ENCODE measurements around the gene ZNF573.
A peak's percentile ranks its signal among the peaks of the same experiment; 100 is the strongest.
"Not testable (repeated sequence)": the region's sequence is repeated elsewhere in the genome, so short reads cannot be mapped to it uniquely, and the experiment has no call there.

ZNF573 gene

DNA sequence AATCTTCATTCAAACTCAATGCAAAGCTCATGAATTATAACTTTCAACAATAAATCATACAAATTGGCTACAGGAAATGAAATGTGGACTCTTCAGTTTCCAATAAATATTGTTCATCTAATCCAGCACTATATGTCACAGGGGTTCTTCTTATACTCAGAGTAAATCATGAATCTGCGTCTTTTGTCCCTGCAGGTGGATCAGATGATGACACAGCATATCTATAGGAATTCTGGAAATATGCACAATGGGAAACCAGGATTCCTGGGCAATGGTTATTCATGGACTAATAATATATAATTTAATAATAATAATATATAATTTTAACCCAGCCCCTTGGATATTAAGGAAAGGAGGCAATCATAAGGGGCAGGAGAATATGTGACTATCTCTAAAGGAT lies 8.4 kb downstream of the ZNF573 start:
- H2BK12ac ChIP-seq (ENCODE audit: low read length), result no peak overlapping the region
- no CpG with 5 or more reads among the region's 1 CpG for WGBS (ENCODE audit: extremely low coverage, insufficient coverage, insufficient read length)
- no peak overlapping the region for H2AK5ac ChIP-seq (ENCODE audit: low read length)
- peaks cover 2 to 6% of the 10 kb centered on the region in 2 experiments for H3K36me3 ChIP-seq (ENCODE audit: control insufficient read depth in 1 of 2, insufficient read depth in 2 of 2, low read length in 2 of 2)
- no peak overlapping the region for H3K4me3 ChIP-seq (ENCODE audit: low read depth, low read length)
- no peak overlapping the region for H2BK5ac ChIP-seq (ENCODE audit: low read depth, low read length, poor library complexity)
- DNase-seq, result no peak
- no peak overlapping the region for H3K4ac ChIP-seq (ENCODE audit: low read depth, low read length)
- H3K79me1 ChIP-seq (ENCODE audit: low read length), result no peaks in the 10 kb centered on the region
- no peaks in the 10 kb centered on the region for H3K4me1 ChIP-seq (ENCODE audit: control insufficient read depth in 1 of 2, insufficient read depth in 2 of 2, low read length in 2 of 2)
- H3K9me3 ChIP-seq (ENCODE audit: insufficient read depth, low read depth, low read length), result no peaks in the 10 kb centered on the region
- no peak overlapping the region for H3K18ac ChIP-seq (ENCODE audit: low read length)
- no peak overlapping the region for H3K9ac ChIP-seq (ENCODE audit: low read length)
- H4K8ac ChIP-seq (ENCODE audit: low read depth, low read length), result no peak overlapping the region
- no peak overlapping the region for H3K14ac ChIP-seq (ENCODE audit: low read length)
- H3K79me2 ChIP-seq (ENCODE audit: control insufficient read depth, insufficient read depth, low read length, poor library complexity), result no peaks in the 10 kb centered on the region
- no peaks in the 10 kb centered on the region for H3K27me3 ChIP-seq (ENCODE audit: insufficient read depth, low read length)
- H2AFZ ChIP-seq (ENCODE audit: insufficient read depth, low read length, poor library complexity), result no peak overlapping the region
- no peak overlapping the region for H4K91ac ChIP-seq (ENCODE audit: low read depth, low read length)
- no peak overlapping the region for H4K12ac ChIP-seq (ENCODE audit: low read depth, low read length)
- no peak overlapping the region for H3K4me2 ChIP-seq (ENCODE audit: low read length)
- H2BK120ac ChIP-seq (ENCODE audit: insufficient read depth, low read length, poor library complexity), result no peak overlapping the region
- no peak overlapping the region for H3K23ac ChIP-seq (ENCODE audit: low read length)
- no peak overlapping the region for H3K27ac ChIP-seq (ENCODE audit: low read depth, low read length)

DNA sequence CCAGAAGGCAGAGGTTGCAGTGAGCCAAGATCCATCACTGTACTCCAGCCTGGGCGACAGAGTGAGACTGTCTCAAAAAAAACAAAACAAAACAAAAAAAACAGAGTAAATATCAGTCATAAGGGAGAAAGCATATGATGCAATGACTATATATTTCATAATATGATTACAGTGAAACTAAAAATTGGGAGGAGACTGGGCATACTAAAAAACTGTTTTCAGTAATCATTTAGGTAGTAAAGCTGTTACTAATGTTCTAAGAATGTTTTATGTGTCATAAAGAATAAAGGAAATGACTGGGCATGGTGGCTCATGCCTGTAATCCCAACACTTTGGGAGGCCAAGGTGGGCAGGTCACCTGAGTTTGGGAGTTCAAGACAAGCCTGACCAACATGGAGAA lies 15.9 kb downstream of the ZNF573 start:
- Histone ChIP-seq H2AFZ (ENCODE audit: insufficient read depth, low read length, poor library complexity) (no peak overlapping the region), H2BK5ac (ENCODE audit: low read depth, low read length, poor library complexity) (no peak overlapping the region), H2AK5ac (ENCODE audit: low read length) (no peak overlapping the region), H3K9ac (ENCODE audit: low read length) (no peak overlapping the region), H4K91ac (ENCODE audit: low read depth, low read length) (no peak overlapping the region), H3K36me3 (ENCODE audit: control insufficient read depth in 1 of 2, insufficient read depth in 2 of 2, low read length in 2 of 2) (peaks cover 0 to 9% of the 10 kb centered on the region in 2 experiments), H2BK120ac (ENCODE audit: insufficient read depth, low read length, poor library complexity) (no peak overlapping the region), H3K23ac (ENCODE audit: low read length) (no peak overlapping the region), H3K4me2 (ENCODE audit: low read length) (no peak overlapping the region), H3K4me1 (ENCODE audit: control insufficient read depth in 1 of 2, insufficient read depth in 2 of 2, low read length in 2 of 2) (no peaks in the 10 kb centered on the region), H3K79me2 (ENCODE audit: control insufficient read depth, insufficient read depth, low read length, poor library complexity) (no peaks in the 10 kb centered on the region), H4K8ac (ENCODE audit: low read depth, low read length) (no peak overlapping the region), H3K9me3 (ENCODE audit: insufficient read depth, low read depth, low read length) (no peaks in the 10 kb centered on the region), H3K18ac (ENCODE audit: low read length) (no peak overlapping the region), H4K12ac (ENCODE audit: low read depth, low read length) (no peak overlapping the region), H3K27ac (ENCODE audit: low read depth, low read length) (no peak overlapping the region), H2BK12ac (ENCODE audit: low read length) (no peak overlapping the region), H3K27me3 (ENCODE audit: insufficient read depth, low read length) (no peaks in the 10 kb centered on the region), H3K79me1 (ENCODE audit: low read length) (no peaks in the 10 kb centered on the region), H3K14ac (ENCODE audit: low read length) (no peak overlapping the region), H3K4ac (ENCODE audit: low read depth, low read length) (no peak overlapping the region), H3K4me3 (ENCODE audit: low read depth, low read length) (no peak overlapping the region)
- peak in 1 of 2 donors; percentile 26 for DNase-seq
- WGBS (ENCODE audit: extremely low coverage, insufficient coverage, insufficient read length), result no CpG with 5 or more reads among the region's 1 CpG

DNA sequence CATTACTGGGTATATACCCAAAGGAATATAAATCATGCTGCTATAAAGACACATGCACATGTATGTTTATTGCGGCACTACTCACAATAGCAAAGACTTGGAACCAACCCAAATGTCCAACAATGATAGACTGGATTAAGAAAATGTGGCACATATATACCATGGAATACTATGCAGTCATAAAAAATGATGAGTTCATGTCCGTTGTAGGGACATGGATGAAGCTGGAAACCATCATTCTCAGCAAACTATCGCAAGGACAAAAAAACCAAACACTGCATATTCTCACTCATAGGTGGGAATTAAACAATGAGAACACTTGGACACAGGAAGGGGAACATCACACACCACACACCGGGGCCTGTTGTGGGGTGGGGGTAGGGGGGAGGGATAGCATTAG lies 21.7 kb downstream of the ZNF573 start:
- WGBS (ENCODE audit: extremely low coverage, insufficient coverage, insufficient read length), result no CpG with 5 or more reads among the region's 4 CpGs
- H3K4me1 ChIP-seq (ENCODE audit: control insufficient read depth in 1 of 2, insufficient read depth in 2 of 2, low read length in 2 of 2), result not testable (repeated sequence)

DNA sequence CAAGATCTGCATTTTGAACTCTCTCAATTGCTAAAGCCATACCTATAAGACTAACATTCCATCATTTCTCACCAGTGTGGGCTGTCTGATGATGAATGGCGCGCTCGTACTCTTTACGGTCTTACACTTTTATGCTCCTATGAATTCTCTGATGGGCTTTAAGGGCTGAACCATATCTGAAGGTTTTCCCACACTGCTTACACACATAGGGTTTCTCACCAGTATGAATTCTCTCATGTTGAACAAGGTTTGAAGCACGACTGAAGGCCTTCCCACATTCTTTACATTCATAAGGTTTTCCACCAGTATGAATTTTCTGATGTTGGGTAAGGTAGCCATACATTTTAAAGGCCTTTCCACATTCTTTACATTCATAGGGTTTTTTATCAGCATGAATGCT lies 41.0 kb downstream of the ZNF573 start:
- Histone ChIP-seq H3K27me3 (ENCODE audit: insufficient read depth, low read length) (no peaks in the 10 kb centered on the region), H3K36me3 (ENCODE audit: control insufficient read depth in 1 of 2, insufficient read depth in 2 of 2, low read length in 2 of 2) (peaks cover 2% of the 10 kb centered on the region in 2 experiments), H3K4me2 (ENCODE audit: low read length) (no peak overlapping the region), H2BK12ac (ENCODE audit: low read length) (no peak overlapping the region), H2BK120ac (ENCODE audit: insufficient read depth, low read length, poor library complexity) (no peak overlapping the region), H3K4ac (ENCODE audit: low read depth, low read length) (no peak overlapping the region), H2BK5ac (ENCODE audit: low read depth, low read length, poor library complexity) (no peak overlapping the region), H3K23ac (ENCODE audit: low read length) (no peak overlapping the region), H4K12ac (ENCODE audit: low read depth, low read length) (no peak overlapping the region), H2AK5ac (ENCODE audit: low read length) (no peak overlapping the region), H4K8ac (ENCODE audit: low read depth, low read length) (no peak overlapping the region), H3K4me1 (ENCODE audit: control insufficient read depth in 1 of 2, insufficient read depth in 2 of 2, low read length in 2 of 2) (no peaks in the 10 kb centered on the region), H3K9ac (ENCODE audit: low read length) (no peak overlapping the region), H4K91ac (ENCODE audit: low read depth, low read length) (no peak overlapping the region), H3K79me1 (ENCODE audit: low read length) (no peaks in the 10 kb centered on the region), H3K18ac (ENCODE audit: low read length) (no peak overlapping the region), H3K4me3 (ENCODE audit: low read depth, low read length) (no peak overlapping the region), H3K27ac (ENCODE audit: low read depth, low read length) (no peak overlapping the region), H2AFZ (ENCODE audit: insufficient read depth, low read length, poor library complexity) (no peak overlapping the region), H3K14ac (ENCODE audit: low read length) (no peak overlapping the region), H3K9me3 (ENCODE audit: insufficient read depth, low read depth, low read length) (peaks cover 3% of the 10 kb centered on the region), H3K79me2 (ENCODE audit: control insufficient read depth, insufficient read depth, low read length, poor library complexity) (no peaks in the 10 kb centered on the region)
- DNase-seq, result no peak
- WGBS (ENCODE audit: extremely low coverage, insufficient coverage, insufficient read length), result no CpG with 5 or more reads among the region's 5 CpGs

More for the DNA sequence above, 21.7 kb downstream of the ZNF573 start:
- not testable (repeated sequence) for H3K4me3 ChIP-seq (ENCODE audit: low read depth, low read length); H4K91ac ChIP-seq (ENCODE audit: low read depth, low read length); H2BK5ac ChIP-seq (ENCODE audit: low read depth, low read length, poor library complexity); H3K4ac ChIP-seq (ENCODE audit: low read depth, low read length); H2BK120ac ChIP-seq (ENCODE audit: insufficient read depth, low read length, poor library complexity); H2AK5ac ChIP-seq (ENCODE audit: low read length); H3K79me1 ChIP-seq (ENCODE audit: low read length); H4K8ac ChIP-seq (ENCODE audit: low read depth, low read length); H2AFZ ChIP-seq (ENCODE audit: insufficient read depth, low read length, poor library complexity); H3K79me2 ChIP-seq (ENCODE audit: control insufficient read depth, insufficient read depth, low read length, poor library complexity); H3K4me2 ChIP-seq (ENCODE audit: low read length); H3K36me3 ChIP-seq (ENCODE audit: control insufficient read depth in 1 of 2, insufficient read depth in 2 of 2, low read length in 2 of 2); DNase-seq; H3K27me3 ChIP-seq (ENCODE audit: insufficient read depth, low read length); H4K12ac ChIP-seq (ENCODE audit: low read depth, low read length); H3K9ac ChIP-seq (ENCODE audit: low read length); H3K27ac ChIP-seq (ENCODE audit: low read depth, low read length); H2BK12ac ChIP-seq (ENCODE audit: low read length); H3K9me3 ChIP-seq (ENCODE audit: insufficient read depth, low read depth, low read length); H3K18ac ChIP-seq (ENCODE audit: low read length); H3K14ac ChIP-seq (ENCODE audit: low read length); H3K23ac ChIP-seq (ENCODE audit: low read length)
